Mammary epithelial cell (primary cell): ENCODE results near the gene PRAME.

Experiments
- CTCF ChIP-seq, 2 donors: IDR thresholded peaks in 1 of 2; conservative IDR thresholded peaks in 1 of 2; 2 replicates each; pipeline ENCODE4 v1.5.1; 2011 to 2012; ENCODE audit warnings: inconsistent platforms in 2 of 2, low read length in 2 of 2, mild to moderate bottlenecking in 2 of 2, control low read depth in 1 of 2, low read depth in 1 of 2; ENCODE audit not compliant: insufficient read depth in 1 of 2; ENCODE audit errors: extremely low read depth in 1 of 2
- EZH2 ChIP-seq: IDR thresholded peaks from 2 replicates; pipeline ENCODE4 v1.6.1; 2012; ENCODE audit warnings: low read length, inconsistent platforms, borderline replicate concordance

GRCh38 chr22:22526125-22526912, 32.7 kb downstream of the PRAME start:
- TF ChIP-seq CTCF (conservative IDR thresholded peaks at IDR 0.05 in 1 of 2, IDR thresholded peaks at IDR 0.05 in 1 of 2; ENCODE audit: extremely low read depth in 1 of 2, insufficient read depth in 1 of 2, low read depth in 1 of 2, low read length in 2 of 2) (no peak), EZH2 (no peak)
